CD4-positive, alpha-beta T cell treated with Interleukin-21 for 1 hour (primary cell): ENCODE data around the gene ACBD3.

ENCODE experiments used
- DNase-seq: peaks from one replicate; pipeline ENCODE4 v3.0.0-alpha.2; 2020

The ACBD3 gene

DNA sequence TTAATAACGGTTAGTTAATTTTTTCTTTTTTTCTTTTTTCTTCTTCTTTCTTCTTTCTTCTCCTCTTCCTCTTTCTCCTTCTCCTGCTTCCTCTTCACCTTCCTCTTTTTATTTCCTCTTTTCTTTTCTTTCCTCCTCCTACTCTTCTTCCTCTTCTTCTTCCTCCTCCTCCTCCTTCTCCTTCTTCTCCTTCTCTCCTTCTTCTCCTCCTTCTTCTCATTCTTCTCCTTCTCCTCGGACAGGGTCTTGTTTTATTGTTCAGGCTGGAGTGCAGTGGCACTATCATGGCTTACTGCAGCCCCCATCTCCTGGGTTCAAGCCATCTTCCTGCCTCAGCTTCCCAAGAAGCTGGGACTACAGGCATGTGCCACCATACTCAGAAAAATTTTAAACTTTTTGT lies 13.4 kb upstream of the ACBD3 start:
- DNase-seq, result no peak

DNA sequence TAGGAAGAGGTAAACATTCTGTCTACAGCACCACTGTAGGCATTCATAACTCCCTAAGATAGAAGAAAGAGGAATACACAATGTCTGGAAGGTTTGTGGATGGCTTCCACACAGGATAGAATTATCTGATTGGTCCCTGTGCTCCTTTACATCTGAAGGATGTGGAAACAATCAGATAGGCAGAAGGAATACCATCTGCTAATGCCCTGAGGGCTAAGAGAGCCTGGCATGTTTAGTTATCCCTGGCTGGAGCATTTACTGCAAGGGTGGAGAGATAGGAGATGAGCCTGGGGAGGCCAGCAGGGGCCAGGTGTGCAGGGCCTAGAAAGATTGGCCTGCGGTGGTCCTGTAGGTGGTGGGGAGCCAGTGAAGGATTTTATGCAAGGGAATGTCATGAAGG lies 8.6 kb upstream of the ACBD3 start:
- no peak for DNase-seq

- DNase-seq, result no peak
These were observed 839 bp upstream of the ACBD3 start for GRCh38 chr1:226187380-226187779.

- DNase-seq, result no peak
These were observed 430 bp upstream of the ACBD3 start for GRCh38 chr1:226187019-226187322.

- peak; percentile 4 for DNase-seq
These were observed 1.2 kb downstream of the ACBD3 start for GRCh38 chr1:226185141-226186036.

GRCh38 chr1:226181996-226182714 lies 4.4 kb downstream of the ACBD3 start:
- no peak for DNase-seq

- DNase-seq, result no peak
These were observed 9.7 kb downstream of the ACBD3 start for GRCh38 chr1:226176870-226177269.

DNA sequence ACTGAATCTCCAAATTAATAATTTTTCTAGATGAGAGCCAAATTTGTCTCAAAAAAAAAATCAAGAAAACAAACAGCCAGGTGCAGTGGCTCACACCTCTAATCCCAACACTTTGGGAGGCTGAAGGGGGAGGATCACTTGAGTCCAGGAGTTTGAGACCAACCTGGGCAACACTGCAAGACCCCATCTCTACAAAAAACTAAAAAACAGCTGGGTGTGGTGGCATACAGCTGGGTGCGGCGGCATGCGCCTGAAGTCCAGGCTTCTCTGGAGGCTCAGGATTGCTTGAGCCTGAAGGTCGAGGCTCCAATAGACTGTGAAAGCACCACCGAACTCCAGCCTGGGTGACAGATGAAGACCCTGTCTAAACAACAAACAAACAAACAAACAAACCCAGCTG lies 14.0 kb downstream of the ACBD3 start:
- no peak for DNase-seq

DNA sequence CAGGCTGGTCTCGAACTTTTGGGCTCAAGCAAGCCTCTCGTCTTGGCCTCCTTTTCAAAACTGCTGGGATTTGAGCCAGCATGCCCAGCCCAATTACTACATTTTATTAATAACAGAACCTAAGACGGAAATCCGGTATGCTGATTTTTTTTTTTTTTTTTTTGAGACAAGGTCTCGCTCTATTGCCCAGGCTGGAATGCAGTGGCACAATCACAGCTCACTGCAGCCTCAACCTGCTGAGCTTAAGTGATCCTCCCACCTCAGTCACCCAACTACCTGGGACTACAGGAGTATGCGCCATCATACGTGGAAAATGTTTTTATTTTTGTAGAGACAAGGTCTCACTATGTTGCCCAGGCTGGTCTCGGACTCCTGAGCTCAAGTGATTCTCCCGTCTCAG lies 20.2 kb downstream of the ACBD3 start:
- no peak for DNase-seq

GRCh38 chr1:226164154-226164553 lies 22.4 kb downstream of the ACBD3 start:
- DNase-seq, result no peak

DNA sequence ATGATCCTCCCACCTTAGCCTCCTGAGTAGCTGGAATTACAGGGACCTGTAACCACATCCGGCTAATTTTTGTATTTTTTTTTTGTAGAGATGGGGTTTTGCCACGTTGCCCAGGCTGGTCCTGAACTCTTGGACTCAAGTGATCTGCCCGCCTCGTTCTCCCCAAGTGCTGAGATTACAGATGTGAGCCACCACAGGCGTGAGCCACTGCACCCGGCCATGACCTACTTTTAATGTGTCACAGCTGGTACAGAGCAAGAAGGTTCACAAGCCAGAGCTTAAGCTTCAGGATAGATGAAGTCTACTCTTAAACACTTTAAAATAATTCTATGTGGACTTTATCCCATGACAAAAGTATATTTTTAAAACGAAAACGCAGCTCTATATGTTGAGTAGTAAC lies 23.6 kb downstream of the ACBD3 start:
- no peak for DNase-seq

- no peak for DNase-seq
These were observed 27.6 kb downstream of the ACBD3 start for GRCh38 chr1:226158983-226159382.

DNA sequence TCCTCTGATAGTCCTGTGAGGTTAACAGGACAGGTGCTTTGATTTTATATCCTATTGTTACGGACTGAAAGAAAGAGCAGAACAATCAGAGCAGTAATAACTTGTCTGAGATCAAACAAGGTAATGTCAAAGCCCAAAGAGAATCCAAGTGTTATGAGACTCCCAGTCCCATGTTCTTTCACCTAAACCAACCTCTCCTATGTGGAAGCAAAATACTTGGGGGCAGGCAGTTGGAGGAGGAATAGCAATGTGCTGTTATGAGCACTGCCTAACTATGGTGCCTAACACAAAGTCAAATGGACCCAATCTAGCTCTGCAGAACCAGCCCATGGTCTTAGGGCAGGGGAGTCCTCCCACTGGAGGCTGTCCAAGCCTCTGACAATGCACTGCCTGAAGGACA lies 28.1 kb downstream of the ACBD3 start:
- no peak for DNase-seq

DNA sequence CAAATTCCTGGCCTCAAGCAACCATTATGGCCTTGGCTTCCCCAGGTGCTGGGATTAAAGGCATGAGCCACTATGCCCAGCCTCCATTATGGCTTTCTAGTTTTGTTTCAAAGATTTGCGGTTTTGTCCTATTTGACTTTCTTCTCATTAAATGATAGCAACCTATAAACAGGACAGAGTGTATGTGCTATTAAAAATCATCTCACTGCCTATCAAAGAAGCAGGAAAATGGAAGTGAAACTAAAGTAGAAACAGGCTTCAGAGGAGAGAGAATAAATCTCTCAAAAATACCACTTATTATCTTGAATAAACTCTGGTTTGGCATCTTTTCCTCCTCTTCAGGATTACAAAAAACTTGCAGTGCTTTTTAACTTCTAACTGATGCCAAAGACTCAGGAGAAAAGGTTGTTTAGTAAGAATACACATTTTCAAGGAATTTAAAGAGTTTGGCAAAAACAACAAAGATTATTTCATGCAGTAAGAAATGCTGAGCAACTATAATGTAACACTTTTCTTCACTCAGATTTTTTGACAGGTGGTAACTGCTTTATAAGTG lies 28.7 kb downstream of the ACBD3 start:
- no peak for DNase-seq

GRCh38 chr1:226154593-226154992 lies 31.9 kb downstream of the ACBD3 start:
- DNase-seq, result no peak

- DNase-seq, result no peak
These were observed 36.7 kb downstream of the ACBD3 start for GRCh38 chr1:226149806-226150205.

DNA sequence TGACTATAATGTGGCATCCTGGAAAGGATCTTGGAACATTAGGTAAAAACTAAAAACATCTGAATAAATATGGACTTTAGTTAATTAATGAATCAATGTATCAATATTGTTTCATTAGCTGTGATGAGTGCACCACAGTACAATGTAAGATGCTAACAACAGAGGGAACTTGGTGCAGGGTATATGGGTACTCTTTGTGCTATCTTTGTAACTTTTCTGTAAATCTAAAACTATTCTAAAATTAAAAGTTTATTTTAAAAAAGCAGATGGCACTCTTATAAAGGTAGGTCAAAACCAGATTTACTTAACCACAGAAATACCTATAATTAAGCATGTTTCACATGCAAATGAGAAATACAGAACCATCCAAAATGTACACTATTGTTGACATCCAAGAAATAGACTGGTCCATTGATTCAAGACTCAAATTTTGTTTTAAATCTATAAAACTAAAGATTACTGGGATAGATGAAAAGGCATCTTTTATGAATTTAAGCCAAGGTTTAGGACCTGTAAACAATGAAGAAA lies 38.4 kb downstream of the ACBD3 start:
- no peak for DNase-seq

- DNase-seq, result no peak
These were observed 42.5 kb downstream of the ACBD3 start for GRCh38 chr1:226144045-226144444.

DNA sequence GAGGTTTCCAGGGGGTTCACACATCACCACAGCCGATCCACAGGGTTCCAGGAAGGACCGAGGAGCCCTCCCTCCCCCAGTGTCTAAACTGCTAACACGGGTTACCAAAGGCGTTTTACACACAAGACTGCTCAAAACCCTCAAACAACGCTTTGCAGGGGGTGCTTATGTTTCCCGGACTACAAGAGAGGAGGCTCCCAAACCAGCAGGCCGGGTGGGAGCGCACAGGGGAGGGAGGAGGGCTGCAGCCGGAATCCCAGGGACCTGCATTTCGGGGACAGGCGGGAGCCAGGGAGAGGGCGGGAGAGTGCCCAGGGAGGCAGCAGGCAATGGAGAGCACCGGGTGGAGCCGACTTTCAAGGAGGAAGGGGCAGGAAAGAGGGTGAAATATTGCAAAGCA lies 50.8 kb downstream of the ACBD3 start:
- no peak for DNase-seq

DNA sequence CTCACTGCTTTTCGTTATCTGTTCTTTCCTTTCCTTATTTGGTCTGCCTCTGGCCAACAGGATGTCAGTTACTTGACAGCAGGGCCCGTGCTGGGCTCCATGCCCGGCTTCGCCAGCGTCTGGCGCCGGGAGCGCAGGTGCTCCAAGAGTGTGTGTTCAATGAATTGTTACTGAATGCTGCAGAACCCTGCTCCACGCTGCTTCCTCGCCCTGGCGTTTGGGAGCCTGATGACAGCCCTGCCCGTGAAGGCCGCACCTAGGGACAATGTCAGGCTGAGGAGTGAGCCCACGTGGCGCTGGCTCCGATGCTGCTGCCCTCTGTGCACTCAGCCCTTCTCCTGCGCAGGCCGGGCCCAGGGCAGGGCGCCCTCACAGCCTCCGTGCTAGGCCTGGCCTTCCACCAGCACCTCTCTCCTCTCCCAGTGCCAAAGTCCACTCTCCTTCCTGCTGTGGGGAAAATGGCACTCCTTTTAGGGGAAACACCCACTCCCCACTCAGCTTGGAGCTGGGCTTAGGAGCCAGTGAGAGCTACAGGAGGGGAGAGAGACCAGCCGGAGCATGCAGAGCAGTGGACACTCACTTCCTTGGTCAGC lies 51.4 kb downstream of the ACBD3 start:
- no peak for DNase-seq

DNA sequence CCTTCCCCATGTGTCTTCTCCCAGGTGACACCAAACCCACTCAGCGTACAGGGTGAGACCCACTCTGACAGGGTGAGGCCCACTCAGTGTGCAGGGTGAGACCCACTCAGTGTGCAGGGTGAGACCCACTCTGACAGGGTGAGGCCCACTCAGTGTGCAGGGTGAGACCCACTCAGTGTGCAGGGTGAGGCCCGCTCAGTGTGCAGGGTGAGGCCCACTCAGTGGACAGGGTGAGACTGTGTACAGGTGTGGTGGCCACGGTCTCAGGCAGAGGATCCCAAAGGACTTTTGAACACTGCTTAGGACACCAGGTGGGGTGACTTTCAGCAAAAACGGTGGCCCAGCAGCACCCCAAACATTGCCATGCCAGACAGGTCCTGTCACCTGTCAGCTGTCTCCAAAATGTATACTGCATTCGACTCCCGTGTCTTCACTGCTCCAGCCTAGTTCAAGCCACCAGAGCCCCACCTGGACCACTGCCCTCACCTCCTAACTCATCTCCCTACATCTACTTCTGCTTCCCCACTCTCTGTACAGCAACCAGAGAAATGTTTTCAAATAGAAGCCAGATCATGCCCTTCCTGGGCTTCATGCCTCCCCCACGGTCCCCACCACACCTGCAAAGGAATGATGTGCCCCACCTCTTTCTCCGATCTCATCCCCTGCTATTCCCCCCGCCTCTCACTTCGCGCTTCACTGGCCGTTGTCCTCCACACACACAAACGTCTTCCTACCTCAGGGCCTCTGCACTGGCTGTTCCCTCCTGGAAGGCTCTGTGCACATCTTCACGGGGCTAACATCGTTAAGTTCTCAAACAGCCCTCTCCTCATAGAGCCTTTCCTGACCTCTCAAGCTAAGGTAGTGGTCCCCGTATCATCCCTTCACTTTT lies 52.1 kb downstream of the ACBD3 start:
- DNase-seq, result no peak

DNA sequence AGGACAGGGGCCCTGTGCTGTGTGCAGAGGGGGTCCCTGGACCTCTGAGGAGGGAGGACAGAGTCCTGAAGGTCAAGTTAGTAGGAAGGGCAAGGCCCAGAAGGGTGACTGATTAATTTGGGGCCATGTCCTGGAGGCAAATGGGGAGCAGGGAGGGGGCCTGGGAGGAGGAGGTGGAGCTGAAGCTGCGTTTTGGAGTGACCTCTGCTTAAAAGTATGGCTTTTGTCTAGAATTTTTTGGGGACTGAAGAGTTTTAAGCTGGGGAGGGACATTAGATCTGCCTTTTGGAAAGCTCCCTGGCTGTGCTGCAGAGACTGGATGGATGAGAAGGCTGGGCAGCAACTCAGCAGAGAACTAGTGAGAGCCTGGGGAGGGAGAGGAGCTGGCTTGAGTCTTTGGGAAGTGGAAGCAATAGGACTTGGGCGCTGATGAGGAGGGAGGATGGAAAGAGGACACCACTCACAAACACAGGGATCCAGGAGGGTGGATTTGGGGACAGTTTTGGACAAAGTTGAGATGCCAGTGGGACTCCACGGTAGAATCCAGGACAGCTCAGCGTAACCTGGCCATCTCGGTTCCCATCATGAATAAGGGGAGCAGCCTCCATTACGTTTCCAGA lies 52.9 kb downstream of the ACBD3 start:
- no peak for DNase-seq
